Measurements from ENCODE around the gene HOXB2. TPM values are rescaled to one million over a fixed set of nuclear protein-coding genes. Genes with fewer than 3 reads are reported as not detected.

The HOXB2 gene
- total and polyA plus RNA-seq, 2 experiments from 2014 or later, result 5.6 to 20.7 TPM

GRCh38 chr17:48502901-48503300 is 42.0 kb downstream of the HOXB2 start:
- TF ChIP-seq EZH2 (IDR thresholded peaks at IDR 0.05; ENCODE audit: borderline replicate concordance), result no peak
- TF ChIP-seq EZH2phosphoT487 (IDR thresholded peaks at IDR 0.05; ENCODE audit: low read depth, severe bottlenecking, unreplicated experiment), result no peak
- no peak for TF ChIP-seq CTCF (IDR thresholded peaks at IDR 0.05; ENCODE audit: poor library complexity)
- WGBS (ENCODE audit: low lambda C conversion rate, missing lambda C conversion rate), result 48% methylated on average over 4 of the region's 4 CpGs
- no peak for DNase-seq (ENCODE audit: low spot score)
- no peaks in the 10 kb centered on the region for H3K79me2 ChIP-seq
- peaks cover 53% of the 10 kb centered on the region for H3K27me3 ChIP-seq
- H2AFZ ChIP-seq, result no peak overlapping the region
- H3K9me3 ChIP-seq (ENCODE audit: low read depth), result no peaks in the 10 kb centered on the region
- no peaks in the 10 kb centered on the region for H4K20me1 ChIP-seq (ENCODE audit: insufficient read depth, poor library complexity, severe bottlenecking)
- H3K4me1 ChIP-seq (ENCODE audit: insufficient read depth), result peaks cover 17% of the 10 kb centered on the region
- H3K9me2 ChIP-seq (replicated peaks; ENCODE audit: insufficient read depth), result no peaks in the 10 kb centered on the region
- H3K4me3 ChIP-seq, result no peak overlapping the region
- H3K36me3 ChIP-seq (replicated peaks; ENCODE audit: insufficient read depth, low read depth), result no peaks in the 10 kb centered on the region
- H3K4me2 ChIP-seq, result no peak overlapping the region
- H3K27ac ChIP-seq, result peak overlapping the region; percentile 10

GRCh38 chr17:48502312-48502711 is 42.6 kb downstream of the HOXB2 start:
- H3K9me2 ChIP-seq (replicated peaks; ENCODE audit: insufficient read depth), result no peaks in the 10 kb centered on the region
- DNase-seq (ENCODE audit: low spot score), result no peak
- H3K27ac ChIP-seq, result no peak overlapping the region
- peaks cover 17% of the 10 kb centered on the region for H3K4me1 ChIP-seq (ENCODE audit: insufficient read depth)
- WGBS (ENCODE audit: low lambda C conversion rate, missing lambda C conversion rate), result 74% methylated on average over 2 of the region's 2 CpGs
- H3K4me3 ChIP-seq, result no peak overlapping the region
- H3K4me2 ChIP-seq, result no peak overlapping the region
- no peak for TF ChIP-seq EZH2phosphoT487 (IDR thresholded peaks at IDR 0.05; ENCODE audit: low read depth, severe bottlenecking, unreplicated experiment)
- TF ChIP-seq CTCF (IDR thresholded peaks at IDR 0.05; ENCODE audit: poor library complexity), result no peak
- no peak for TF ChIP-seq EZH2 (IDR thresholded peaks at IDR 0.05; ENCODE audit: borderline replicate concordance)
- no peaks in the 10 kb centered on the region for H3K79me2 ChIP-seq
- H4K20me1 ChIP-seq (ENCODE audit: insufficient read depth, poor library complexity, severe bottlenecking), result no peaks in the 10 kb centered on the region
- no peaks in the 10 kb centered on the region for H3K9me3 ChIP-seq (ENCODE audit: low read depth)
- no peak overlapping the region for H2AFZ ChIP-seq
- no peaks in the 10 kb centered on the region for H3K36me3 ChIP-seq (replicated peaks; ENCODE audit: insufficient read depth, low read depth)
- peaks cover 54% of the 10 kb centered on the region for H3K27me3 ChIP-seq

GRCh38 chr17:48500435-48501426 is 44.2 kb downstream of the HOXB2 start:
- DNase-seq (ENCODE audit: low spot score), result peak; percentile 48
- no peak overlapping the region for H3K4me2 ChIP-seq
- H3K27me3 ChIP-seq, result peaks cover 61% of the 10 kb centered on the region
- no peak overlapping the region for H2AFZ ChIP-seq
- no peaks in the 10 kb centered on the region for H3K9me3 ChIP-seq (ENCODE audit: low read depth)
- 30% methylated on average over 12 of the region's 12 CpGs for WGBS (ENCODE audit: low lambda C conversion rate, missing lambda C conversion rate)
- no peak overlapping the region for H3K27ac ChIP-seq
- H3K79me2 ChIP-seq, result no peaks in the 10 kb centered on the region
- no peaks in the 10 kb centered on the region for H3K9me2 ChIP-seq (replicated peaks; ENCODE audit: insufficient read depth)
- no peaks in the 10 kb centered on the region for H4K20me1 ChIP-seq (ENCODE audit: insufficient read depth, poor library complexity, severe bottlenecking)
- H3K4me1 ChIP-seq (ENCODE audit: insufficient read depth), result peaks cover 17% of the 10 kb centered on the region
- TF ChIP-seq CTCF (IDR thresholded peaks at IDR 0.05; ENCODE audit: poor library complexity) (no peak), EZH2 (IDR thresholded peaks at IDR 0.05; ENCODE audit: borderline replicate concordance) (no peak), EZH2phosphoT487 (IDR thresholded peaks at IDR 0.05; ENCODE audit: low read depth, severe bottlenecking, unreplicated experiment) (no peak)
- H3K4me3 ChIP-seq, result no peak overlapping the region
- no peaks in the 10 kb centered on the region for H3K36me3 ChIP-seq (replicated peaks; ENCODE audit: insufficient read depth, low read depth)
